CD8-positive, alpha-beta memory T cell (primary cell): ENCODE measurements around the gene ARSH. TPM values are rescaled to one million over a fixed set of nuclear protein-coding genes. Genes with fewer than 3 reads are reported as not detected.
"Not testable (repeated sequence)": the region's sequence is repeated elsewhere in the genome, so short reads cannot be mapped to it uniquely, and the experiment has no call there.

Experiments used
- CTCF ChIA-PET: fragments of 350-600 bp; sonication (Branson Sonifier 250); formaldehyde crosslinking; loops from one replicate; lab custom pipeline; 2021; ENCODE audit warnings: antibody characterized with exemption; lab: Charles Lee
- POLR2A ChIA-PET: fragments of 350-600 bp; sonication (Branson Sonifier 250); formaldehyde crosslinking; loops from one replicate; lab custom pipeline; 2021; ENCODE audit warnings: antibody characterized with exemption; lab: Charles Lee
- DNase-seq, 5 donors: peaks; one replicate each; pipeline versions ENCODE4 v3.0.0 to v3.0.0-alpha.2; 2020 to 2022; ENCODE audit warnings: mixed read lengths in 1 of 5
- H3K27ac ChIP-seq: one replicate; pipeline ENCODE4 v1.7.0; 2013; ENCODE audit warnings: low read depth, mild to moderate bottlenecking, low read length, moderate library complexity
- H3K27me3 ChIP-seq: 2 replicates; pipeline ENCODE4 v1.7.0; 2013; ENCODE audit warnings: low read length, mild to moderate bottlenecking; ENCODE audit not compliant: insufficient read depth, poor library complexity, severe bottlenecking
- H3K36me3 ChIP-seq: 2 replicates; pipeline ENCODE4 v1.7.0; 2013; ENCODE audit warnings: mild to moderate bottlenecking, low read length, moderate library complexity; ENCODE audit not compliant: insufficient read depth
- H3K4me1 ChIP-seq: 2 replicates; pipeline ENCODE4 v1.7.0; 2013; ENCODE audit warnings: mild to moderate bottlenecking, low read length, moderate library complexity; ENCODE audit not compliant: insufficient read depth
- H3K4me3 ChIP-seq: 2 replicates; pipeline ENCODE4 v1.7.0; 2013; ENCODE audit warnings: mild to moderate bottlenecking, low read length
- H3K9me3 ChIP-seq: 2 replicates; pipeline ENCODE4 v1.7.0; 2013; ENCODE audit warnings: mild to moderate bottlenecking, low read length
- H3K27ac Mint-ChIP-seq, 8 donors: one replicate each; pipeline ENCODE4 v1.8.0; 2020 to 2021; ENCODE audit warnings: mixed read lengths in 8 of 8, mild to moderate bottlenecking in 6 of 8, inconsistent platforms in 3 of 8, moderate library complexity in 3 of 8
- H3K27me3 Mint-ChIP-seq, 2 donors: one replicate each; pipeline ENCODE4 v1.8.0; 2020 to 2021; ENCODE audit warnings: mixed read lengths in 2 of 2, mild to moderate bottlenecking in 1 of 2, moderate library complexity in 1 of 2
- H3K36me3 Mint-ChIP-seq, 3 donors: one replicate each; pipeline ENCODE4 v1.8.0; 2020 to 2021; ENCODE audit warnings: mixed read lengths in 3 of 3, inconsistent platforms in 1 of 3, mild to moderate bottlenecking in 1 of 3
- H3K4me1 Mint-ChIP-seq, 3 donors: one replicate each; pipeline ENCODE4 v1.8.0; 2020 to 2021; ENCODE audit warnings: mixed read lengths in 3 of 3, inconsistent platforms in 1 of 3, mild to moderate bottlenecking in 1 of 3
- H3K4me3 Mint-ChIP-seq, 7 donors: one replicate each; pipeline ENCODE4 v1.8.0; 2020 to 2021; ENCODE audit warnings: mixed read lengths in 7 of 7, mild to moderate bottlenecking in 6 of 7, moderate library complexity in 4 of 7, inconsistent platforms in 2 of 7
- H3K9me3 Mint-ChIP-seq, 5 donors: one replicate each; pipeline ENCODE4 v1.8.0; 2020 to 2022; ENCODE audit warnings: mixed read lengths in 5 of 5, mild to moderate bottlenecking in 3 of 5, moderate library complexity in 2 of 5, inconsistent platforms in 1 of 5
- polyA plus RNA-seq: library from polyadenylated mRNA; unstranded; fragments of 300-500 nt; fragmentation: Illumina TruSeq; gene quantifications from one replicate; pipeline ENCODE4 v1.2.3, GENCODE V29; 2021
- total RNA-seq, 2 experiments: library from RNA; stranded (reverse); gene quantifications; one replicate each; pipeline ENCODE4 v1.2.3, GENCODE V29; 2021

ARSH gene
- total and polyA plus RNA-seq, 3 experiments from 2014 or later = not detected

GRCh38 chrX:3046253-3047240, 40.2 kb downstream of the ARSH start:
- H3K27me3 Mint-ChIP-seq = peaks cover 0 to 2% of the 10 kb centered on the region in 2 donors
- POLR2A ChIA-PET = no interaction called here
- H3K36me3 Mint-ChIP-seq = no peaks in the 10 kb centered on the region
- peak overlapping the region in 3 of 7 donors; percentile 18 to 65 (median 20) for H3K4me3 Mint-ChIP-seq
- Histone ChIP-seq H3K9me3 (no peaks in the 10 kb centered on the region), H3K27ac (no peak overlapping the region), H3K4me1 (no peaks in the 10 kb centered on the region), H3K4me3 (no peak overlapping the region), H3K36me3 (no peaks in the 10 kb centered on the region), H3K27me3 (no peaks in the 10 kb centered on the region)
- CTCF ChIA-PET = no interaction called here
- peaks cover 0 to 4% (median 0%) of the 10 kb centered on the region in 5 donors for H3K9me3 Mint-ChIP-seq
- no peak for DNase-seq
- H3K4me1 Mint-ChIP-seq = peaks cover 4 to 8% (median 7%) of the 10 kb centered on the region in 3 donors
- H3K27ac Mint-ChIP-seq = peak overlapping the region in 3 of 8 donors; percentile 18 to 78 (median 77)

DNA sequence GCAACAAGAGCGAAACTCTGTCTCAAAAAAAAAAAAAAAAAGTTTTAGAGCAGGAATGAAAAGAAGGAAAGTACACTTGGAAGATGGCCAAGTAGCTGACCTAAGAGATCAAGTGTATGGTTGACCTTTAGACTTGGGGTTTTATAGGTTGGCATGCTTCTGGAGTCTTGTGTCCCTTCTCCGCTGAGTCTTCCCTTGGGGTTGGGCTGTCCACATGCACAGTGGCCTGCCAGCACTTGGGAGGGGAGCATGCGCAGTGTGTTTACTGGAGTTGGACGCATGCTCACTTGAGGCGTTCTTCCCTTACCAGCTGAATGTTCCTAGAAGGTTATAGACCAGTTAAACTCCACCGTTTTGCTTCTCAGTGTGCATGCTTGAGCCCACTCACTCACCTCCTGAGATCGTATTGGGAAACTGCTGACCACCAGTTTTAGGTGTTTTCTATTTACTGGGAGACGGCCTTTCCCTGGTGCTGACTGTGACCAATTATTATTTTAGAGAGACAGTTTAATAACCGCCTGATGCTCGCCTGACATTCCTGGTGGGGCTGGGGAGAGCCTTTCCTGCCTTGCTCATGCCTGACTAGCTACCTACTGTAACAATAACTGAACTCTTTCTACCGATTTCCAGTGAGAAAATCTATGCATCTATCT, 44.3 kb downstream of the ARSH start:
- H3K27me3 ChIP-seq, H3K27me3 Mint-ChIP-seq, H3K4me1 Mint-ChIP-seq, CTCF ChIA-PET, POLR2A ChIA-PET, H3K9me3 ChIP-seq, DNase-seq, H3K27ac ChIP-seq, H3K36me3 ChIP-seq, H3K4me3 Mint-ChIP-seq, H3K4me1 ChIP-seq, H3K9me3 Mint-ChIP-seq, H3K4me3 ChIP-seq, H3K36me3 Mint-ChIP-seq, H3K27ac Mint-ChIP-seq: not testable (repeated sequence)

- Mint-ChIP-seq H3K36me3 (no peaks in the 10 kb centered on the region), H3K9me3 (peaks cover 0 to 4% (median 0%) of the 10 kb centered on the region in 5 donors), H3K4me1 (no peaks in the 10 kb centered on the region), H3K27ac (no peak overlapping the region), H3K4me3 (no peak overlapping the region), H3K27me3 (peaks cover 0 to 5% of the 10 kb centered on the region in 2 donors)
- no peak for DNase-seq
- CTCF ChIA-PET = no interaction called here
- Histone ChIP-seq H3K36me3 (no peaks in the 10 kb centered on the region), H3K27ac (no peak overlapping the region), H3K4me1 (no peaks in the 10 kb centered on the region), H3K4me3 (no peak overlapping the region), H3K27me3 (no peaks in the 10 kb centered on the region), H3K9me3 (no peaks in the 10 kb centered on the region)
- POLR2A ChIA-PET = no interaction called here
Measured at GRCh38 chrX:3052860-3053259, 46.5 kb downstream of the ARSH start.

DNA sequence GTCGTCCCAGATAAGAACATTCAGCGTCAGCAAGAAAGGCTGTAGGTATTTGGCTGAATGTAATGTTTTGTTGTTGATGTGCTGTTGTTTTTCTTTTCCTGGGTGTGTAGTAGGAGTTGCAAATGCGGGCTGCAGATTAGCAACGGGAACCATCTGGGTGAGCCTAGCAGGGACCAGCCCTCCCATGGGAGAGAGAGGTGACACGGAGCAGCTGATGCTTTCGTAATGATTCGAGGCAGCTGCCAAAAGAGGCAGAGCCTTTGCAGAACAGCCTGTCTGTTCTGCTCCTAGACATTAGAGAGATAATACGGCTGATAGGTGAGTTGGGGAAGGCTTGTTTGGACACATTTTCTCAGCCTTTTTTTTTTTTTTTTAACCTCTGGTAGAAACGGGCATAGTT, 60.2 kb downstream of the ARSH start:
- peaks cover 0 to 5% (median 4%) of the 10 kb centered on the region in 5 donors for H3K9me3 Mint-ChIP-seq
- H3K27ac Mint-ChIP-seq = no peak overlapping the region
- H3K4me1 Mint-ChIP-seq = no peaks in the 10 kb centered on the region
- POLR2A ChIA-PET = no interaction called here
- CTCF ChIA-PET = no interaction called here
- no peaks in the 10 kb centered on the region for H3K36me3 Mint-ChIP-seq
- H3K4me3 Mint-ChIP-seq = no peak overlapping the region
- no peaks in the 10 kb centered on the region for H3K9me3 ChIP-seq
- DNase-seq = no peak
- peaks cover 0 to 5% of the 10 kb centered on the region in 2 donors for H3K27me3 Mint-ChIP-seq
- no peaks in the 10 kb centered on the region for H3K36me3 ChIP-seq
- no peak overlapping the region for H3K4me3 ChIP-seq
- H3K4me1 ChIP-seq = no peaks in the 10 kb centered on the region
- H3K27ac ChIP-seq = no peak overlapping the region
- H3K27me3 ChIP-seq = no peaks in the 10 kb centered on the region

DNA sequence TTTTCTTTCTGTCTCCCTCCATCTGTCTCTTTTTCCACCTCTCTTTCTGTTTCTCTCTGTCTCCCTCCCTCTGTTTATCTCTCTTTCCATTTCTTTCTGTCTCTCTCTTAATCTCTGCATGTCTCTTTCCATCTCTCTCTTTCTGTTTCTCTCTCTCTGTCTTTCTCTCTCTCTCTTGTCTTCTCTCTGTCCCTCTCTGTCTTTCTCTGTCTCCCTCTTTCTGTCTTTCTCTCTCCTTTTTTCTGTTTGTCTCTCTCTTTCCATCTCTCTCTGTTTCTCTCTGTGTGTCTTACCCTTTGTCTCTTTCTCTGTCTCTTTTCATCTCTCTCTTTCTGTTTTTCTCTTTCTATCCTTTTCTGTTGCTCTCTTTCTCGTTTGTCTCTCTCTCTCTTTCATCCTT, 69.6 kb downstream of the ARSH start:
- Mint-ChIP-seq H3K4me1 (no peaks in the 10 kb centered on the region), H3K9me3 (peaks cover 0 to 6% (median 2%) of the 10 kb centered on the region in 5 donors), H3K4me3 (no peak overlapping the region), H3K36me3 (no peaks in the 10 kb centered on the region), H3K27ac (peak overlapping the region in 1 of 8 donors; percentile 59), H3K27me3 (peaks cover 4 to 9% of the 10 kb centered on the region in 2 donors)
- no peak overlapping the region for H3K27ac ChIP-seq
- no peak for DNase-seq
- no peaks in the 10 kb centered on the region for H3K27me3 ChIP-seq
- no peaks in the 10 kb centered on the region for H3K9me3 ChIP-seq
- H3K4me3 ChIP-seq = no peak overlapping the region
- no peaks in the 10 kb centered on the region for H3K4me1 ChIP-seq
- ChIA-PET POLR2A (no interaction called here), CTCF (no interaction called here)
- H3K36me3 ChIP-seq = no peaks in the 10 kb centered on the region

DNA sequence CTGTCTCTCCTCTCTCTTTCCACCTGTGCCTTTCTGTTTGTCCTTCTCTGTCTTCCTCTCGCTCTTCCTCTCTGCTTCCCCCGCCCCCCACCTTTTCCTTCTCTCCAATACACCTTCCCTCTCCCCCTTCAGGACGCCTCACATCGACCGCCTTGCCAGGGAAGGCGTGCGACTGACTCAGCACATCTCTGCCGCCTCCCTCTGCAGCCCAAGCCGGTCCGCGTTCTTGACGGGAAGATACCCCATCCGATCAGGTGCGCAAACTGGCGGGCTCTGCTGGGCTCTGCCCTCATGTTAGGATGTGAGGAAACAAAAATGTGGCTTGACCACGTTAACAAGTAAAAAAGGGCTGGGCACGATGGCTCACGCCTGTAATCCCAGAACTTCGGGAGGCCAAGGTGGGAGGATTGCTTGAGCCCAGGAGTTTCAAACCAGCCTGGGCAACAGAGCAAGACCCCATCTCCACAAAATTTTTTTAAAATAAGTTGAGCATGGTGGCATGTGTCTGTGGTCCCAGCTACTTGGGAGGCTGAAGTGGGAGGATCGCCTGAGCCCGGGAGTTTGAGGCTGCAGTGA, 70.2 kb downstream of the ARSH start:
- no peak overlapping the region for H3K4me3 Mint-ChIP-seq
- DNase-seq = no peak
- POLR2A ChIA-PET = no interaction called here
- Histone ChIP-seq H3K4me3 (no peak overlapping the region), H3K36me3 (no peaks in the 10 kb centered on the region), H3K27me3 (no peaks in the 10 kb centered on the region), H3K27ac (no peak overlapping the region), H3K4me1 (no peaks in the 10 kb centered on the region), H3K9me3 (no peaks in the 10 kb centered on the region)
- H3K9me3 Mint-ChIP-seq = peaks cover 0 to 6% (median 2%) of the 10 kb centered on the region in 5 donors
- H3K36me3 Mint-ChIP-seq = no peaks in the 10 kb centered on the region
- CTCF ChIA-PET = no interaction called here
- no peaks in the 10 kb centered on the region for H3K4me1 Mint-ChIP-seq
- H3K27me3 Mint-ChIP-seq = peaks cover 4 to 9% of the 10 kb centered on the region in 2 donors
- no peak overlapping the region for H3K27ac Mint-ChIP-seq
